Eye (tissue), 1 donor: ENCODE measurements around the gene LRRIQ1.
"Not testable (repeated sequence)": the region's sequence is repeated elsewhere in the genome, so short reads cannot be mapped to it uniquely, and the experiment has no call there.

Experiments used
- DNase-seq: peaks from one replicate; pipeline ENCODE4 v3.0.0-alpha.2; 2015

Gene LRRIQ1

DNA sequence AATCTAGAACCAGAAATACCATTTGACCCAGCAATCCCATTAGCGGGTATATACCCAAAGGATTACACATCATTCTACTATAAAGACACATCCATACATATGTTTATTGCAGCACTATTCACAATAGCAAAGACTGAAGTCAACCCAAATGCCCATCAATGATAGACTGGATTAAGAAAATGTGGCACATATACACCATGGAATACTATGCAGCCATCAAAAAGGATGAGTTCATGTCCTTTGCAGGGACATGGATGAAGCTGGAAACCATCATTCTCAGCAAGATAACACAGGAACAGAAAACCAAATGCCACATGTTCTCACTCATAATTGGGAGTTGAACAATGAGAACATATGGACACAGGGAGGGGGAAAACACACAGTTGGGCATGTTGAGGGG lies 188.2 kb downstream of the LRRIQ1 start:
- DNase-seq = not testable (repeated sequence)

DNA sequence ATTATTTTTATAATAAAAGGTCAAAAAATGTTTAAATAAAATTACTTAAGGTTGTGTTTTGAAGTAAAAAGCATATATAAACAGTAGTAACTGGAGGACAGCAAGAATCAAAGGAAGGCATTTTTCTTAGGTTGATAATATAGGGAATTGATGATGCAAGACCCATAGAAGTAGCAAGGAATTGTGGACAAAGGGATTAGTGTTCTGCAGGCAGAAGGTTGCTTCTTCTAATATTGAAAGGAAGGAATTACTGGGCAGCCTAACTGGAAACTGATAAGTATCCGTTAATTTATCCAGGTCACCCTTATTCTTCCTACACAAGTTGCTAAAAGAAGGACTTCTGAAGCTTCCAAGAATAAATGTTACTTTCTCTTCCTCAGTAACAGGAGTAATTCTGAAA lies 189.3 kb downstream of the LRRIQ1 start:
- no peak for DNase-seq

- DNase-seq = no peak
Measured at GRCh38 chr12:85237327-85237726, 201.2 kb downstream of the LRRIQ1 start.

- no peak for DNase-seq
Measured at GRCh38 chr12:85244561-85244960, 208.4 kb downstream of the LRRIQ1 start.

DNA sequence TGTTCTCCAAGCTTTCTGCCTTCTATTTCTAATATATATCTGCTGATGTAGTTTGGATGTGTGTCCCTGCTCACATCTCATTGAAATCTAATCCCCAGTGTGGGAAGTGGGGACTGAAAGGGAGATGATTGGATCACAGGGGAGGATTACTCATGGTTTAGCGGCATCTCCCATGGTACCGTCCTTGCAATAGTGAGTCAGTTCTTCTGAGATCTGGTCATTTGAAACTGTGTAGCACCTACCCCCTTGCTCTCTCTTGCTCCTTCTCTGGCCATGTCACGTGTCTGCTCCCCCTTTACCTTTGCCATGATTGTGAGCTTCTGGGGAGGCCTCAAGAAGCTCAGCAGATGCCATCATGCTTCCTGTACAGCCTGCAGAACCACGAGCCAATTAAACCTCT lies 217.7 kb downstream of the LRRIQ1 start:
- DNase-seq = no peak

- DNase-seq = no peak
Measured at GRCh38 chr12:85257671-85258070, 221.5 kb downstream of the LRRIQ1 start.

DNA sequence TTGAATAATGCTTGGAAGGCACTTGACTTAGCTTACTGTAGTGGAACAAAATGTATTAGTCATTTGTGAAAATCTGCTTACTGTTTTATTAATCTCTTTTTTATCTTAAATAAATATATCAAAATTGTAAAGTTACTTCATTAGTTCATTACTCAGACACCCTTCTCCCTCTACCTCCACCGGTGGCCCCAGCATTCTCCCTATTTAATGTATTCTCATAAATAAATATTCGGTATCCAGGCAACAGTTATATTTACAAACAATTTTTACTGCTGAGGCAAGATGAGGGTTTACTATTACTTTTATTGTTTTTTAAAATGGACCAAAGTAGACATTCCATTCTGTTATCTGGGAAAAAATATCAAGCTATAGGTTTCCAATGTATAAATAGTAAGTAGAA lies 224.3 kb downstream of the LRRIQ1 start:
- DNase-seq = no peak

DNA sequence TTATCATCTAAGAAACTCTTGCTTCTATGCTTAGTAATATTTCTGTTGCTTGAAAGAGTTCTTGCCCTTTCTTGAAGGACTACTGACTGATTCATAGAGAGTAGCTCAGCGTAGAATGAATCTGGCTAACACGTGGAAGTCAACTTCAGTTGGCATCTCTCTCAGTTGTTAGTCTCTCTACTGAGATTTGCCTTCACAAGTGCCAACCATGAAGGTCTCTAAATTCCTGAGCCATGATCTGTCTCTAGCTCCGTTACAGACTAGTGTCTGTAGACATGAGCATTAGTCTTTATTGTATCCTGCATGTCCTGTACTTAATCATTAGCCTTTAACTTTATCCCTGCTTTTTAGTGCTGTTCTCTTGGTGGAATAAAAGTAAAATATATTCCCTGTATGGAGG lies 224.7 kb downstream of the LRRIQ1 start:
- DNase-seq = no peak

DNA sequence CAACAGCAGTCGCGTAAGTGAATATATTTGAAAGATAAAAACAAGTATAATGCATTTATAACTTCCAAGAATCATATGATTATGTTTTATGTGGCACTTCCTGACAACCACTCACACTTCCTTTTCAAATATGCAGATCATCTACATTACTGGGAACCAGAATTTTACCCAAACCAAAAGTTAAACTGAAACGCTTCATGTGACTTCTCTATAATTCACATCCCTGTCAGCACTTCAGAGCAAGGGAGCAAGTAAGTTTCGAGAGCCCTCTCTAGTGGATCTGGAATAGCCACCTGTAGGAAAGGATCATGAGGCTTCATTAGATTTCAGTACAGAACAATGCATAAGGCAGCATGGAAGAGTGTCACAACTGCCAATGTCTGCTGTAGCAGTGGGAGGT lies 230.2 kb downstream of the LRRIQ1 start:
- no peak for DNase-seq

- peak; percentile 64 for DNase-seq
Measured at GRCh38 chr12:85273381-85274314, 237.5 kb downstream of the LRRIQ1 start.

DNA sequence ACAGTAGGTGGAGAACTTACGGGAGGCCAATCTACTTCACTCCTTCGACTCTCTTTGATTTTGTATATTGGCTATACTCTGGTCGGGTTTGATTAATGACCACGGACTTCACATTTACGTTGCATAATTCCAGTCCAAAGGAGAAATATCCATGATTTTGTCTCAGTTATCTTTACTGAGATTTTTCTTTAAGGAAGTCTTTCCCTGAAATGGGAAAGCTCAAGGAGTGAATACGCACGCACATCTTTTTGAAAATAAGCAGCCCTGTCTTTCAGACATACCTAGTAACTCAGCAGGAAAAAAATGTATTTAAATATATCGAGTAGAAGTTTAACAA lies 238.1 kb downstream of the LRRIQ1 start:
- DNase-seq = peak; percentile 54

GRCh38 chr12:85275374-85275773 lies 239.2 kb downstream of the LRRIQ1 start:
- peak; percentile 75 for DNase-seq

GRCh38 chr12:85277191-85277590 lies 241.0 kb downstream of the LRRIQ1 start:
- peak; percentile 63 for DNase-seq

GRCh38 chr12:85277900-85278597 lies 241.9 kb downstream of the LRRIQ1 start:
- DNase-seq = no peak

GRCh38 chr12:85278598-85279448 lies 242.7 kb downstream of the LRRIQ1 start:
- DNase-seq = peak; percentile 70

- peak; percentile 78 for DNase-seq
Measured at GRCh38 chr12:85279449-85280164, 243.5 kb downstream of the LRRIQ1 start.

GRCh38 chr12:85280165-85280983 lies 244.2 kb downstream of the LRRIQ1 start, which contains the start of gene ALX1:
TSS of gene ALX1 (plus strand) at chr12:85280220. CDS start at chr12:85280262, 42 bp downstream.
- DNase-seq = peak; percentile 89

- peak; percentile 72 for DNase-seq
Measured at GRCh38 chr12:85280984-85281630, 245.0 kb downstream of the LRRIQ1 start.

DNA sequence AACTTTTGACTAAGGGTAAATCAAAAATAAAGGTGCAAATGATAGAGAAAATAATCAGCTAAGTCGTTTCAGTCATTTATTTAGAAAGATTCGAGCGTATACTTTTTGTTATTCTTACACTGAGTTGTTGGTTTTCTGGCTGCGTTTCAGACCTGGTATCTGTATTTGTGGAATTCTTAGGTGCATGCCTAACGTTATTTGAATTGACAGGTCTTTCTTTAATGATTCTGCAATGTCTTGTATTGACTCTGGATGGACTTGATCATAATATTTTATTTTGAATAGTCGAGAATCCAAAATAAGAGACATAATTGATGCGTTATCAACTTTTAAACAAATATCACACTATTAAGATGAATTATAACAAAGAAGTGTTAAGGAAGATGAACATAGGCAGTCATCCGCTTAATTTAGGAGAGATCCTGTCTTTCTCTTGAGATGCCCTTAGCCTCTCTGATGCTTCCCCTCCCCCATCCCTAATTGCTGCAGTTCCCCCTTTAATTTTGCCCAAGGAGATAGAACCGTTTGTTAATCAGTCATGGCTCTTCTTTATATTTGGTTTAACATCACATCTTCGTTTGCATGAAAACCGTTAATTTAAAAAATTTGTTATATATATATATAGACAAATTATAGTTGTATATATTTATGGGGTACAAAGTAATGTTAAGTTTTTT lies 245.6 kb downstream of the LRRIQ1 start:
- peak; percentile 69 for DNase-seq

GRCh38 chr12:85283560-85283959 lies 247.4 kb downstream of the LRRIQ1 start:
- DNase-seq = peak; percentile 52
